ENCODE measurements around the gene NXPH3.

The NXPH3 gene

DNA sequence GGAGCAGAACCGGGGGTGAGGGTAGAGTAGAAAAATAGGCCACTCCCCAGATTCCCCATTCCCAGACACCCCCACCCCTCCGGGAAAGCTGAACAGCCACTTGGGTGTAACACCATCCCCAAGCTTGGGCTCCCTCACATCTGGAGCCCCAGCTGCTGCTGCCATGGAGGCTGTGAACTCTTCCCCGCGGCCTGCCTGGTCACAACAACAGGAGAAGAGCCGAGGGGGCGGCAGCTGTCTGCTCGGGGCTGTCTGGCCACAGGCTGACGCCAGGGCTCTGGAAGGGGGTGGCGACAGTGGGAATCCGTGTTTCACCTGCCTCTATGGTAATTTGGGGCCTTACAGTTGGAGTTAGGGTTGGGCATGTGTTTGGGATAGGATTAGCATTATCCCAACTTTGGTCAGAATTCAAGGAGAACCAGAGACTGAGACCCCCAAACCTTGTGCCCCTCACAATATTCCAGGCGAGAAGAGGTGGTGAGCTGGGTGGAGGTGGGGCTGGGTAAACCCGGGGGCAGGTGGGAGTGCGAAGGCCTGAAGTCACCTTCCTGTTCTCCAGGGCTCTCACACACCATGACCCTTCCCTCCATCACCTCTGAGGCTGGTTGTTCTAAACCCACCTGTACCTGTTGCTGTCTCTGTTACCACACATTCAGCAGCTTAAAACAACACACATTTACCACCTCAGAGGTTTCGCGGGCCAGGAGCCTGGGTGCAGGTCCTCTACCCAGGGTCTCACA lies 29.7 kb upstream of the NXPH3 start:
- no peak for DNase-seq

GRCh38 chr17:49546546-49547535 lies 28.8 kb upstream of the NXPH3 start:
- H3K36me3 ChIP-seq (replicated peaks; ENCODE audit: insufficient read depth, low read length): no peaks in the 10 kb centered on the region
- TF ChIP-seq, protein P1, sequence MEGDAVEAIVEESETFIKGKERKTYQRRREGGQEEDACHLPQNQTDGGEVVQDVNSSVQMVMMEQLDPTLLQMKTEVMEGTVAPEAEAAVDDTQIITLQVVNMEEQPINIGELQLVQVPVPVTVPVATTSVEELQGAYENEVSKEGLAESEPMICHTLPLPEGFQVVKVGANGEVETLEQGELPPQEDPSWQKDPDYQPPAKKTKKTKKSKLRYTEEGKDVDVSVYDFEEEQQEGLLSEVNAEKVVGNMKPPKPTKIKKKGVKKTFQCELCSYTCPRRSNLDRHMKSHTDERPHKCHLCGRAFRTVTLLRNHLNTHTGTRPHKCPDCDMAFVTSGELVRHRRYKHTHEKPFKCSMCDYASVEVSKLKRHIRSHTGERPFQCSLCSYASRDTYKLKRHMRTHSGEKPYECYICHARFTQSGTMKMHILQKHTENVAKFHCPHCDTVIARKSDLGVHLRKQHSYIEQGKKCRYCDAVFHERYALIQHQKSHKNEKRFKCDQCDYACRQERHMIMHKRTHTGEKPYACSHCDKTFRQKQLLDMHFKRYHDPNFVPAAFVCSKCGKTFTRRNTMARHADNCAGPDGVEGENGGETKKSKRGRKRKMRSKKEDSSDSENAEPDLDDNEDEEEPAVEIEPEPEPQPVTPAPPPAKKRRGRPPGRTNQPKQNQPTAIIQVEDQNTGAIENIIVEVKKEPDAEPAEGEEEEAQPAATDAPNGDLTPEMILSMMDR (IDR thresholded peaks at IDR 0.05; ENCODE audit: low read length): no peak
- TF ChIP-seq EZH2 (optimal IDR thresholded peaks at IDR 0.05; ENCODE audit: low read depth, low read length) (no peak), EZH2phosphoT487 (IDR thresholded peaks at IDR 0.05; ENCODE audit: low read length) (no peak)
- no peaks in the 10 kb centered on the region for H3F3A ChIP-seq (ENCODE audit: insufficient read depth, low read length)
- no peak overlapping the region for H3K4me3 ChIP-seq (ENCODE audit: low read length)
- no peaks in the 10 kb centered on the region for H3K9me2 ChIP-seq (replicated peaks; ENCODE audit: insufficient read depth, low read length)
- no peaks in the 10 kb centered on the region for H4K20me1 ChIP-seq (ENCODE audit: insufficient read depth, low read length)
- H3K9ac ChIP-seq (ENCODE audit: low read length): no peak overlapping the region
- no peaks in the 10 kb centered on the region for H3K9me3 ChIP-seq (replicated peaks; ENCODE audit: insufficient read depth, low read length)
- H3K79me2 ChIP-seq (ENCODE audit: low read length): no peaks in the 10 kb centered on the region
- peaks cover 66% of the 10 kb centered on the region for H3K27me3 ChIP-seq (replicated peaks; ENCODE audit: insufficient read depth, low read length)
- DNase-seq: no peak
- no peak overlapping the region for H3K27ac ChIP-seq (ENCODE audit: low read length)
- no peak overlapping the region for H3K4me2 ChIP-seq (ENCODE audit: low read depth, low read length)
- H3K4me1 ChIP-seq (ENCODE audit: low read length): no peaks in the 10 kb centered on the region
- no peak overlapping the region for H2AFZ ChIP-seq (ENCODE audit: low read length)

More for the DNA sequence above, 29.7 kb upstream of the NXPH3 start:
- peaks cover 67% of the 10 kb centered on the region for H3K27me3 ChIP-seq (replicated peaks; ENCODE audit: insufficient read depth, low read length)
- no peaks in the 10 kb centered on the region for H3K36me3 ChIP-seq (replicated peaks; ENCODE audit: insufficient read depth, low read length)
- no peak overlapping the region for H3K27ac ChIP-seq (ENCODE audit: low read length)
- H4K20me1 ChIP-seq (ENCODE audit: insufficient read depth, low read length): no peaks in the 10 kb centered on the region
- H3K9ac ChIP-seq (ENCODE audit: low read length): no peak overlapping the region
- H3F3A ChIP-seq (ENCODE audit: insufficient read depth, low read length): no peaks in the 10 kb centered on the region
- H3K4me1 ChIP-seq (ENCODE audit: low read length): no peaks in the 10 kb centered on the region
- no peak for TF ChIP-seq EZH2phosphoT487 (IDR thresholded peaks at IDR 0.05; ENCODE audit: low read length)
- TF ChIP-seq, protein P1 (IDR thresholded peaks at IDR 0.05; ENCODE audit: low read length): no peak
- H3K9me3 ChIP-seq (replicated peaks; ENCODE audit: insufficient read depth, low read length): no peaks in the 10 kb centered on the region
- H2AFZ ChIP-seq (ENCODE audit: low read length): no peak overlapping the region
- no peaks in the 10 kb centered on the region for H3K79me2 ChIP-seq (ENCODE audit: low read length)
- H3K9me2 ChIP-seq (replicated peaks; ENCODE audit: insufficient read depth, low read length): no peaks in the 10 kb centered on the region
- H3K4me3 ChIP-seq (ENCODE audit: low read length): no peak overlapping the region
- no peak overlapping the region for H3K4me2 ChIP-seq (ENCODE audit: low read depth, low read length)

DNA sequence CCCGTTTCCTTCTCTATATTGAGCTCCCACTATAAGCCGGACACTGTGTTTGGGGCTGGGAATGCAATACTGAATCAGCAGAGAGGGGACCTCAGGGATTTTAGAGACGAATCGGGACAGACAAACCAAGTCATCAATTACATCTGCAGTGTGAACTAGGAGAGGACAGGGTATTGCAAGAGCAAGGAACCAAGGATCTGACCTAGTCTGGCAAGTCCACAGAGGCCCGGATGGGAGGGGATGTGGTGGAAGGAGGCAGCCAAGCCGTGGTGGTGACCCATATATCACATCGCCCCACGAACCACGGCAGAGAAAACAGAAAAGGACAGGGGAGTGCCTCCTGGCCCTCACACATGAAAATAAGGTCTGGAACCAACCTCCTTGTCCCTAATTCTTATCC lies 28.1 kb upstream of the NXPH3 start:
- no peak overlapping the region for H3K27ac ChIP-seq (ENCODE audit: low read length)
- H2AFZ ChIP-seq (ENCODE audit: low read length): no peak overlapping the region
- H3K9me3 ChIP-seq (replicated peaks; ENCODE audit: insufficient read depth, low read length): no peaks in the 10 kb centered on the region
- no peak overlapping the region for H3K4me2 ChIP-seq (ENCODE audit: low read depth, low read length)
- H3K4me3 ChIP-seq (ENCODE audit: low read length): no peak overlapping the region
- H4K20me1 ChIP-seq (ENCODE audit: insufficient read depth, low read length): no peaks in the 10 kb centered on the region
- H3F3A ChIP-seq (ENCODE audit: insufficient read depth, low read length): no peaks in the 10 kb centered on the region
- TF ChIP-seq EZH2phosphoT487 (IDR thresholded peaks at IDR 0.05; ENCODE audit: low read length): no peak
- no peaks in the 10 kb centered on the region for H3K36me3 ChIP-seq (replicated peaks; ENCODE audit: insufficient read depth, low read length)
- peaks cover 62% of the 10 kb centered on the region for H3K27me3 ChIP-seq (replicated peaks; ENCODE audit: insufficient read depth, low read length)
- no peaks in the 10 kb centered on the region for H3K79me2 ChIP-seq (ENCODE audit: low read length)
- no peak overlapping the region for H3K9ac ChIP-seq (ENCODE audit: low read length)
- DNase-seq: no peak
- H3K4me1 ChIP-seq (ENCODE audit: low read length): no peaks in the 10 kb centered on the region
- no peaks in the 10 kb centered on the region for H3K9me2 ChIP-seq (replicated peaks; ENCODE audit: insufficient read depth, low read length)
